ENCODE measurements around the gene APEH.

GRCh38 chr3:49669352-49669751 is 4.8 kb upstream of the APEH start:
- TF ChIP-seq POLR2A (IDR thresholded peaks at IDR 0.05) (no peak), CTCF (IDR thresholded peaks at IDR 0.05) (no peak)

Data from adrenal gland (tissue), 5 donors.